GM10847 (cell line): ENCODE data around the gene CAPNS1.

Experiments
- POLR2A ChIP-seq: IDR thresholded peaks from 2 replicates; pipeline ENCODE4 v1.6.1; 2011; ENCODE audit not compliant: insufficient read length; ENCODE audit errors: extremely low read depth

The CAPNS1 gene

DNA sequence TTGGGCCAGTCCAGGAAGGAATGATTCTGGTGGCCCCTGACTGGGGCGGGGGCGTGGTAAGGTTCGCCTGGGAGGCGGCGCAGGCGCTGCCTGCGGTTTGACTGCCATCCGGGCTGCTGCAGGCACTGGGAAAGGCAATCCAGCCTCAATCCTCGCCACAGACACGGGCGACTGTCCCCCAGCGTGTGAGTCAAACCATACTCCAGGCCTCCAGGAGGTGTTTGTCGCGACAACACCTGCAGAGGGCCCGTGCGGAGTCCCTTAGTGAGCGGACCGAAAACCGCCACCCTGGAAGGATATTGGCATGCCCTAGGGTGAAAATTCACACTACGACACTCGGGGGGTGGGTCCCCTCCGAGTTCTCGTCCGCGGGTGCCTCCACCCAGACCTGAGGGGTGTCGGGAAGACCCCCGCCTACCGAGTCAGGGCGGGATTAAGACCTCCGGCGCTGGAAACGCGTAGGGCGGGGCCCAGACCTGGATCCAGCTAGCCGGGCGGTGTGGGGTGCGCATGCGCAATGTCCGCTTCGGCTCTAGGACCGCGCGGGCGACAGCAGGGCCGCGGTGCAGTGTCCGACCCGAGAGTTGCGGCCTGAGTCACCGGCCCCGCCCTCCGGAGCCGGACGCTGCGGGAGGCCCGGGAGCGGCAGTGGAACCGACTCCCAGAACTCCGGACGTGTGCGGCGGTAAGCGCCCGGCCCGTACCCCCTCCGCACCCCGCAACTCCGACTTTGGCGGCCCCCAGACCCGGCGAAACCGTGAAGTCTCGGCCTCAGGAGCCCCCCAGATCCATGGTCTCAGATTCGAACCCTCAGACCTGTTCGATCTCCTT, at the start of gene CAPNS1:
Gene CAPNS1 (plus strand): TSS at position 594 of the 831 bp plus-strand sequence. CDS start 946 bp downstream, outside the sequence.
- peak; percentile 68 for TF ChIP-seq POLR2A

DNA sequence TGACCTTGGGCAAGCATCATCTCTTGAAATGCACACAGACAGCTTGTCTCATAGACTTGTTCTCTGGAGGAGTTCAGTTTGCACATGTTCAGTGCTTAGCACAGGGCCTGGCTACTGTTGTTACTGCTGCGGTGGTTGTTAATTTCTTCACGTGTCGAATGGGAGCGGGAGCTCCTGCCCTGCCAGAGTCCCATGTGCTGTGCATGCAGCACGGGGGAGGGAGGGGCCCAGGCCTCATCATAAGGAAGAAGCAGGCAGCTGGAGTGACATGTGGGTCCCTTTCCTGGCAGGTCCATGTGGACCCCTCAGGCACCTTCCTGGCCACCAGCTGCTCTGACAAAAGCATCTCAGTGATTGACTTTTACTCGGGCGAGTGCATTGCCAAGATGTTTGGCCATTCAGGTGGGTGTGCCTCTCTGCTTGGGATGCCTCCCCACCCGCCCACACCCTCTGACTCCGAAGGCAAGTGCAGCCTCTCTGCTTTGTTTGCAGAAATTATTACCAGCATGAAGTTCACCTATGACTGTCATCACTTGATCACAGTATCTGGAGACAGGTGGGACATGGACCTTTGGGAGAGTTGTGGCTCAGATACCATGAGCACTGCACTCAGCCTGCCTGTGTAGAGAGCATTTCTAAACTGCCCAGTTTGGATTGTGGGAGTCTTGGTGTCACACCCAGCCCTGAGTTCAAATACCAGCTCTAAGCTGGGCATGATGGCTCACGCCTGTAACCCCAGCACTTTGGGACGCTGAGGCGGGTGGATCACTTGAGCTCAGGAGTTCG, 48.8 kb upstream of the CAPNS1 start:
- no peak for TF ChIP-seq POLR2A

DNA sequence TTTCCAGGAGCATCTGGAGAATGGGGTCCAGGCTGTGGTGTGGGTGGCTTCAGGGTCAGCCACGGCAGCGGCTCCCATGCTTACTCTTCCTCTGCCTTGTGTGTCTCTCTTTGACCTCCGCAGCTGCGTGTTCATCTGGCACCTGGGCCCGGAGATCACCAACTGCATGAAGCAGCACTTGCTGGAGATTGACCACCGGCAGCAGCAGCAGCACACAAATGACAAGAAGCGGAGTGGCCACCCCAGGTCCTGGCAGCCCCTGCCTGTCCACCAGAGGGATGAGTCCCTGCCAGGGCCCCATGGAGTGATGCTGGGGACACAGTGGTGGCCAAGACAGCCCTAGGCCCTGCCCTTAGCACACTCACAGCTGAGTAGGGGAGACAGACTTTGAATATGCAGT, 47.3 kb upstream of the CAPNS1 start:
- TF ChIP-seq POLR2A, result no peak

GRCh38 chr19:36093146-36093662, 46.7 kb upstream of the CAPNS1 start:
- TF ChIP-seq POLR2A, result no peak

DNA sequence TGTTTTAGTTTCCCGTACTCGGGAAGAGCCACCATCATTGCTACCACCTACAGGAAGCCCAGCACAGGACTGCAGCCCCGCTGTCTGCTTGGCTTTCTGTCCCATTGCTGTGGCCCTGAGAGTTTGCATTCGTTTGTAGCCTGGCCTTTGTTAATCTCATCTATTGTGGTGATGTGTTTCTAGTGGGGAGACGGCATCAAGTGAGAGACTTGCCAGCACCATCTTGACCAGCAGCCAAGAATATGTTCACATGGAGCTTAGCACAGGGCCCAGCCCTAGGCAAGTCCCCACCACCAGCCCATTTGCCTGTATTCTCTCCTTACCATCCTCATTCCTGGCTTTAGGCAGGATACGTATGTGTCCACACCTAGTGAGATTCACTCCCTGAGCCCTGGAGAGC, 46.2 kb upstream of the CAPNS1 start:
- TF ChIP-seq POLR2A, result no peak

DNA sequence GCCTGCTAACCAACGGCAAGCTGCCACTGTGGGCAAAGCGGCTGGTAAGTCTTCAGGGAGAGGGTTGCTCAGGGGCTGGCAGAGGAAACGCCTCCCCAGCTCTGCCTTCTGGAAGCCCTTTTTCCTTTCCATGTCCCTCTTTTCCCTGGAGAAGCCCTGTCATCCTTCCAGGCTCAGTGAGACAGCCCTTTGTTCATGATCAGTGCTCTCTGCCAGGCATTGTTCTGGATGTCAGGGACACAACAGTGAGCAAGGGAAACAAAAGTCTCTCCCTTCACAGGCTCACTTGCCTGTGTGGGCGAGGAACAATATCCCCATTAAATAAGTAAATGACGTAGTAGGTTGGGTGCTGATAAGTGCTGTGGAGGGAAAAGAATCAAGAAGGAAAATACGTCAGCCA, 42.8 kb upstream of the CAPNS1 start:
- no peak for TF ChIP-seq POLR2A

DNA sequence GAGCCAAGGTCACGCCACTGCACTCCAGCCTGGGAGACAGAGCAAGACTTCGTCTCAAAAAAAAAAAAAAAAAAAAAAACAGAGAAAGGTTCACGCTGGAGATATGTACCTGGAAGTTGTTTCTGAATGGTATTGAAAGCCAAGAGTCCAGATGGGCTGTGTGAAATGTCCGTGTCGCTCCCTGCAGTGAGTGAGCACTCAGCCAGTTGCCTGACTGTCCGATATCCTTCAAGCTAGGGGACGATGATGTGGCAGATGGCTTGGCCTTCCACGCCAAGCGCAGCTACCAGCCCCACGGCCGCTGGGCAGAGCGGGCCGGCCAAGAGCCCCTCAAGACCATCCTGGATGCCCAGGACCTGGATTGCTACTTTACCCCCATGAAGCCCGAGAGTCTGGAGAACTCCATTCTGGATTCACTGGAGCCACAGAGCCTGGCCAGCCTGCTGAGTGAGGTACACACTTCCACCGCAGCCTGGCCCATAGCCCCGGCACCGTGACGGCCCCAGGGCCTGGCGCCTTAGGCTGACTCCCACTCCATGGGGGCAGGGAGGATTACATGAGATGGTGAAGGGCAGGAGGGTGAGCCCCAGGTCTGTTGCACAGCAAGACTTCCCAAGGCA, 40.6 kb upstream of the CAPNS1 start:
- TF ChIP-seq POLR2A, result no peak

DNA sequence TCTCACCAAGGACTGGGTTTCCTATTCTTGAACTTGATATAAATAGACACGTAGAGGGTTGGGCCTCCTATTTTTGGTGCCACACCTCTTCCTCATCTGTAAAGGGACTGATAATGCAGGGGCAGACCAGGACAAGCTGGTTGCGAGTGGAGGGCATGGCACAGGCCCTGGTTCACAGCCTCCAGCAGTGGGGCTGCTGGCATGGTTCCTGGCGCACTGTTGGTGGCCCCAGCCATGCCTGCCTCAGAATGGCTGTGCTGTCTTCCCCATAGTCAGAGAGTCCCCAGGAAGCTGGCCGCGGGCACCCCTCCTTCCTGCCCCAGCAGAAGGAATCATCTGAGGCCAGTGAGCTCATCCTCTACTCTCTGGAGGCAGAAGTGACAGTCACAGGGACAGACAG, 39.4 kb upstream of the CAPNS1 start:
- no peak for TF ChIP-seq POLR2A

DNA sequence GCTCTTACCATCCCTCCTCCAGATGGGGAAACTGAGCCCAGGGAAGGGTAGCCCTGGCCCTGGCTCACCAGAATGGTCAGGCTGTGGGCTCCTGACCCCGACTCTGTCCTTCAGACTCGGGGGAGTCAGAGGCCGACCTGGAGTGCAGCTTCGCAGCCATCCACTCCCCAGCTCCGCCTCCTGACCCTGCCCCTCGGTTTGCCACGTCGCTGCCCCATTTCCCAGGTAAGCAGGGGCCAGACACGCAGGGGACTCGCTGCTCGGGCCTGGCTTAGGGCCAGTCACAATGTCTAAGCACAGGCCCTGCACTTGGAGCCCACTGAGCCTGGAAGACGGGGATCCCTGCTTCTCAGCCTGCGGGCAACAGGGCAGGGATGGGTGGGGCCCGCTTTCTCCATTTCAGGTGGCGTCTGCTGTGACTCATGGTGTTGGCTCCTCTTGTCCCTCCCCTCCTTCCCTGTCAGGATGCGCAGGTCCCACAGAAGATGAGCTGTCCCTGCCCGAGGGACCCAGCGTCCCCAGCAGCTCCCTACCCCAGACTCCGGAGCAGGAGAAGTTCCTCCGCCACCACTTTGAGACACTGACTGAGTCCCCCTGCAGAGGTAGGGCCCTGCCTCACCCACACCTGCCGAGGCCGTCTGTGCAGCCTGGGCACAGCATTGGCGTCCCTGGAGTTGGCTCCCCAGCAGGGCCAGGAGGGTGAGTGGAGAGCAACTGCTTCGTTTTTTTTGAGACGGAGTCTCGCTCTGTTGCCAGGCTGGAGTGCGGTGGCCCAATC, 38.1 kb upstream of the CAPNS1 start:
- TF ChIP-seq POLR2A, result no peak

- no peak for TF ChIP-seq POLR2A
These were observed 36.7 kb upstream of the CAPNS1 start for GRCh38 chr19:36103040-36103626.

DNA sequence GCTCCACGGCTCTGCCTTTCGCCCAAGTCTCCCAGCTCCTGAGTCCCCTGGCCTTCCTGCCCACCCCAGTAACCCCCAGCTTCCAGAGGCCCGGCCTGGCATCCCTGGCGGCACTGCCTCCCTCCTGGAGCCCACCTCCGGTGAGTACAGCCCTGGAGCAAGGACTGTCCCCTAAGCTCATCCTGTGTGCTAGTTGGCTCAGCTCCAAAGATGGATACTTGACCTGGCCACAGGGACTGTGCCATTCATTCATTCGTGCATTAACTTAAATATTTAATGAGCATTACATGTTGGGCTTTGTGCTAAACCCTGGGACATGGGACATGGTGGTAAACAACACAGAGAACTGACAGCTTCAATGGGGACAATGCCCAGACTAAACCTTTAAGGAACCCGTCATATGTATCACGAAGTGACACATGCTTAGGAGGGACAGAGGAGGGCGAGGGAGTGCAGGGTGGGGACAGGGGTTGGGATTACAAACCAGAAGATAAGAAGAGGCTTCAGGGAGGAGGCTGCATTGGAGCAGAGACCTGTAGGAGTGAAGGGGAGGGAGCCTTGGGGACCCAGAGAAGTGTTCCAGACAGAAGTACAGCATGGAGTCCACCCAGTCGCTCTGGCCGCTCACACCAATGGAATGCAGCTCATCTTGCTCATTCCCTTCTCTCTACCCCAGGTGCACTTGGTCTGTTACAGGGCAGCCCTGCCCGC, 35.9 kb upstream of the CAPNS1 start:
- no peak for TF ChIP-seq POLR2A

- no peak for TF ChIP-seq POLR2A
These were observed 33.4 kb upstream of the CAPNS1 start for GRCh38 chr19:36106441-36106840.

DNA sequence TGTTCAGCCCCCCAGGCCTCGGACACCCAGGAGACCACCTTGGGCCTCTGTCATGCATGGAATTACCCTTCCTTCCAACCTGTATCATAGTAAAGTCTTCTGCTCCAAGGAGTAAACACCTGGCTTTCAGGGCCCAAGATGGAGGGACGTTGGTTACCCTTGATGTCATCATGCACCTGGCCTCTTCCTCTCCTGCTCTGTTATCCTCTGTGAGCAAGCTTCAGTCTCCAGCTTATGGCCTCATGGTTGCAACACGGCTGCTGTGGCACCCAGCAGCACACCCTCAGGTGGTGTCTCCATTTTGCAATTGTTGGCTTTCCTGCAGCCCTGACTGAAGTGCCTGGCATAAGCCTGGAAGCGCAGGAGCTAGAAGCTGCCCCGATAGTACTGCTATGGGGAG, 32.9 kb upstream of the CAPNS1 start:
- no peak for TF ChIP-seq POLR2A

GRCh38 chr19:36108684-36109083, 31.2 kb upstream of the CAPNS1 start:
- TF ChIP-seq POLR2A, result no peak
